MM.1S (cell line): ENCODE results near the gene NPPC.

Experiments used
- CTCF ChIP-seq: fragments of 300-600 bp; sonication (generic); IDR thresholded peaks from 2 replicates; pipeline ENCODE4 v1.5.1; 2016; ENCODE audit warnings: antibody characterized with exemption, low read length, mixed read lengths
- EZH2 ChIP-seq: fragments of 300-600 bp; sonication (generic); optimal IDR thresholded peaks from 2 replicates; pipeline ENCODE3; 2017; ENCODE audit warnings: low read depth, mild to moderate bottlenecking, antibody characterized with exemption, low read length, mixed read lengths
- EZH2phosphoT487 ChIP-seq: fragments of 300-600 bp; sonication (generic); IDR thresholded peaks from 2 replicates; pipeline ENCODE4 v1.6.1; 2018; ENCODE audit warnings: antibody characterized with exemption, low read length

GRCh38 chr2:231920795-231921194 lies 5.4 kb downstream of the NPPC start:
- no peak for TF ChIP-seq CTCF
- TF ChIP-seq EZH2 = no peak
- TF ChIP-seq EZH2phosphoT487 = no peak
